ENCODE results near the gene SOS2. TPM values are rescaled to one million over a fixed set of nuclear protein-coding genes. Genes with fewer than 3 reads are reported as not detected.

SOS2 gene
- total RNA-seq, result 13.9 and 26.0 TPM in 2 replicates

DNA sequence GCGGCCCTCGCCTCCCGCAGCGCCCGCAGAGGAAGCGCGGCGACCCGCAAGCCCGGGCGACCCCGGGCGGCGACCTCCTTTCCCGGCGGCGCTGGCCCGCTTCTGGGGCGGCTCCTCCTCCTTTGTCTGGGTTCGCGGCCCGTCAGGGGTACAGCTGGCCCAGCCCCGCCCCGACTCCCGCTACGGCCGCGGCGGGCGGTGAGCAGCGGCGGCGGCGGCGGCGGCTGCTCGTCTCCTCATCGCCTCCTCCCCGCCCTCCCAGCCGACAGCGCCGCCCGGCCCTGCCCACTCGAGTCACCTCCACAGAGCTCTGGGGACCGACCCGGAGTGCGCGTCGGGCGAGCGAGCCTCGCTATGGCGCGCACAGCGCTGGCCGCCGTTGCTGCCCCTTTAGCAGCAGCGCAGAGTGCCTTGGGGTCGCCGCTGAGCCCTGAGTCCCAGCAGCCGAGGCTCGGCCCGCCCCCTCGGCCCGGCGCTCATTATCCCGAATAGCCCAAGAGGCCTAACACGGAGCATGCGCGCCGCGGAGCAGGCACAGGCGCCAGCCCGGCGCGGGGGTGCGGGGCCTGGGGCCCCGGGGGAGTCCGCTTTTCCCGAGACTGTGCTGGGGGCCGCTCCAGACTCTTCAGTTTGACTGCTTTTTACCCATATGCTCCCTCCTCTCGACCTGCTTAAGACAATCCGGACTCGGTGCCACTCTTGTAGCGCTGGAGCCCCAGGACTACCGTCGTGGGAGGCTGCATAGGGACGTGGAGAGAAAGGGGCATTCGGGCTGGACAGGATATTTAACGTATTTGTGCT, at the start of gene SOS2:
TSS of gene SOS2 (minus strand) at position 104 of the 801 bp plus-strand sequence. CDS start 295 bp downstream, outside the sequence.

GRCh38 chr14:50116181-50116956, 115.0 kb downstream of the SOS2 start, which contains the start of gene VCPKMT:
Gene VCPKMT, minus strand, starts transcription at chr14:50116572. Its CDS starts 20 bp downstream, at chr14:50116552.

Other genes with a start within 250 kb of the SOS2 start
- 3.5 and 4.5 TPM in 2 replicates for gene VCPKMT, start 115.0 kb downstream of the SOS2 start, total RNA-seq
- 5.6 and 7.4 TPM in 2 replicates for gene L2HGDH, start 80.7 kb upstream of the SOS2 start, total RNA-seq
- 4.0 and 9.3 TPM in 2 replicates for gene DMAC2L, start 80.7 kb upstream of the SOS2 start, total RNA-seq
- 24.6 and 48.5 TPM in 2 replicates for gene CDKL1, start 165.3 kb upstream of the SOS2 start, total RNA-seq

Data from smooth muscle cell of trachea (primary cell).